SKM-1 treated with dmso at 0.1 percent for 144 hours (cell line): Measurements from ENCODE around the gene SLC17A2.
"Not testable (repeated sequence)": the region's sequence is repeated elsewhere in the genome, so short reads cannot be mapped to it uniquely, and the experiment has no call there.

ENCODE experiments used
- DNase-seq: peaks from one replicate; lab custom pipeline; 2025; ENCODE audit not compliant: unreplicated experiment; lab: John Stamatoyannopoulos, UW

Gene SLC17A2

DNA sequence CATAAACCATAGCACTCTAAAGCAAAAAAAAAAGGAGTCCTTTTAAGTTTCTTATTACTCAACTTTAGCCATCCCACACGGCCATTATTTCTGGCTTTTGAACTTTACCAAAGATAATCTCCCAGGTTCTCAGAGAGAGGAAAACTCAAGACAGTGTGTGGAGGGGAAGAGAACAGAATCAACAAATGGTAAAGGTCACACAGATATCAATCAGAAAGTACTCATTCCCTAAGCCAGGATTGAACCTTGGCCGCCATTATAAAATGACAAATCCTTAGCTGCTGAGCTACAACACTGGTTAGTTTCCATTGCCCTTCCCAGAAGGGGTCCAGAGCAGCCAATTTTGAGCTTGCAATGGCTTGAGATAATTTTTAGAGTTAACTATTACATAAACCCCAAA lies 22.0 kb upstream of the SLC17A2 start:
- DNase-seq: no peak

- DNase-seq: no peak
Observed at GRCh38 chr6:25951296-25952032, 21.0 kb upstream of the SLC17A2 start.

- DNase-seq: no peak
Observed at GRCh38 chr6:25950297-25950696, 19.8 kb upstream of the SLC17A2 start.

GRCh38 chr6:25949695-25950094 lies 19.2 kb upstream of the SLC17A2 start:
- no peak for DNase-seq

DNA sequence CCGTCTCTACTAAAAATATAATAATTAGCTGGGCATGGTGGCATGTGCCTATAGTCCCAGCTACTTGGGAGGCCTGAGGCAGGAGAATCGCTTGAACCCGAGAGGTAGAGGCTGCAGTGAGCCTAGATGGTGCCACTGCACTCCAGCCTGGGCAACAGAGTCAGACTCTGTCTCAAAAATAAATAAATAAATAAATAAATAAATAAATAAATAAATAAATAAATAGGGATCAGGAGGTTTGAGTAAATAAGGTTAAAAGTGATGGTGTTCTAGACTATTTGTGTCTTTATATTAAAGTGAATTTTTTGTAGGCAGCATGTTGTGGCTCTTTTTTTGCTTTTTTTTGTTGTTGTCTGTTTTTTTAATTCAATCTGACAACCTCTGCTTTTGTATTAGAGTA lies 17.0 kb upstream of the SLC17A2 start:
- DNase-seq: not testable (repeated sequence)

DNA sequence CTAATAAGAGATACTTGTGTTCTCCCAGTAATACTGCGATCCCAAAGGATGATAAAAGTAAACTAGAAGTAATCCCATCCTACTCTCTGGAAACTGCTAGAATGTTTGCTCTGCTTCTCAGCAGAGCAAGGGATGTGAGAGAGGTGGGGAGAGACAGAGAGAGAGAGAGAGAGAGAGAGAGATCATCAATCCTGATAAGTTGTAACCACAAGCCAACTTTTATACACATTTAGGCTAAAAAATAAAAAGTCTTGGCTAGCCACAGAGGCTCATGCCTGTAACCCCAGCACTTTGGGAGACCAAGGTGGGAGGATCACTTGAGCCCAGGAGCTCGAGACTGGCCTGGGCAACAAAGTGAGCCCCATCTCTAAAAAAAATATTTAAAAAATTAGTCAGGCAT lies 16.1 kb upstream of the SLC17A2 start:
- no peak for DNase-seq

DNA sequence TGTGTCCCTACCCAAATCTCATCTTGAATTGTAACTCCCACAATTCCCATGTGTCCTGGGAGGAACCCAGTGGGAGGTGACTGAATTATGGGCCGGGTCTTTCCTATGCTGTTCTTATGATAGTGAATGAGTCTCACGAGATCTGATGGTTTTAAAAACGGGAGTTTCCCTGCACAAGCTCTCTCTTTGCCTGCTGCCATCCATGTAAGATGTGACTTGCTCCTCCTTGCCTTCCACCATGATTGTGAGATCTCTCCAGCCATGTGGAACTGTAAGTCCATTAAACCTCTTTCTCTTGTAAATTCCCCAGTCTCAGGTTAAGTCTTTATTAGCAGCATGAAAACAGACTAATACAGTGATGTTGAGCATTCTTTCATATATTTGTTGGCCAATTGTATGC lies 15.2 kb upstream of the SLC17A2 start:
- not testable (repeated sequence) for DNase-seq

DNA sequence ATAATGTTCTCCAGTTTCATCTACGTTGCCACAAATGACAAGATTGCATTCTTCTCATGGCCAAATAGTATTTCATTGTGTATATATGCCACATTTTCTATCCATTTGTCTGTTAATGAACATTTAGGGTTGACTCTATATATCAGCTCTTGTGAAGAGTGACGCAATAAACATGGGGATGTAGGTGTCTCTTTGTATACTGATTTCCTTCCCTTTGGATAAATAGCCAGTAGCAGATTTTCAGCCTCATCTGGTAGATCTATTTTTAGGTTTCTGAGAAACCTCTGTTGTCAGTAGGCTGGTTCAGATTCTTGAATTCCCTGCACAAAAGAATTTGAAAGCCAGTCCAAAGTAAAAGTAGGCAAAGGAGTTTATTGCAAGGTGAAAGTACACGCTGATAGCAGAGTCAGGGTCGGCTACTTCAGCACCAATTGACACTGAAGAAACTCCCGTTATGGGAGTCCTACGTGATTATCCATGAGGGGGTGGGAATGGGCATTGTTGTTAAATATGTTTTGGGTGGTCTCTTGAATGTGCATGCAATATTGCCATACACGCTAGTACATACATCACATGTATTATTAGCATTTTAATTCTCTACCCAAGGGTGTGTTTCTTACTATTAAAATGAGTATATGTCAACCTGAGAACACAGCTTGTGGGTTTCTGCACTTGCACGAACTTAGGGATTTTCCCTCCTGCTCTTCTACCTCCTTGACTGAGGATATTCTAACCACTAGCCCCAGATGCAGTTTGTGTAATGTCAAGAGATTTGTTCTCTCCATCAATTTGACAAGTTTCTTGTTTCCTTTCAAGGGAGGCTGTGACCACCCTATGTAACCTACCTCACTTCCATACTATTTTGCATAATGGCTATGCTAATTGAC lies 14.4 kb upstream of the SLC17A2 start:
- no peak for DNase-seq

DNA sequence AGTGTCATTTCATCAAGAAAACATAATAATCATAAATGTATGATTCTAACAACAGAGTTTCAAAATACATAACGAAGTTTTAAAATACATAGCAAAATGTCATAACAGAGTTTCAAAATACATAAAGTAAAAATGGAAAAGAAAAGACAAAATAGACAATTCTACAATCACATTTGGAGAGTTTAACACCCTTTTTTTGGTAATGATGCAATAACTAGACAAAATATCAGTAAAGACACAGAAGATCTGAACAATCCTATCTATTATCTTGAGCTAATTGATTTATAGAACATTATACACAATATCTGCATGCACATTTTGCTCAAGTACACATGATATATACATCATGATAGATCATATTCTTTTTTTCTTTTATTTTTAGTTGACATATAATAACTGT lies 13.4 kb upstream of the SLC17A2 start:
- DNase-seq: no peak

GRCh38 chr6:25942561-25943147 lies 12.2 kb upstream of the SLC17A2 start:
- DNase-seq: no peak

GRCh38 chr6:25939593-25939992 lies 9.1 kb upstream of the SLC17A2 start:
- no peak for DNase-seq

- DNase-seq: no peak
Observed at GRCh38 chr6:25935953-25936352, 5.5 kb upstream of the SLC17A2 start.

DNA sequence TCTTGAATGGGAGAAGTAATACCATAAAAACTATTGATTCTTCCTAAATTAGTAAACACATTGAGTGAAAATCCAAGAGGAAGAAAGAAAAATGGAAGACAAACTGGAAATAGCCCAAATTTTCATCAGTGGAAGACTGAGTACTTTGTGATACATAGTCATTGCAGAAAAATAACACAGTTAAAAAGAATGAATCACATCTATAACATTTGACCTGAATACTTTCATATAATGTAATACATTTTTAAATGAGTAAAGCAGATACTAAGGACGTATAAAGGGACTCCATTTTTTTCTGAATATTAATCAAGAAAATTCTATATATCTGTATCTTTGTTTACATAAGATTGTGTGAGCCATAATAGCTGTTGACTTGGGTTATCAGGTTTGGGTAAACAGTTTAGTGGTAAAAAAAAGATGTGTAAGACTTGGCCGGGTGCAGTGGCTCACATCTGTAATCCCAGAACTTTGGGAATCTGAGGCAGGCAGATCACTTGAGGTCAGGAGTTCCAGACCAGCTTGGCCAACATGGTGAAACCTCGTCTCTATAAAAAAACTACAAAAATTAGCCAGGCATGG lies 4.3 kb upstream of the SLC17A2 start:
- DNase-seq: no peak

DNA sequence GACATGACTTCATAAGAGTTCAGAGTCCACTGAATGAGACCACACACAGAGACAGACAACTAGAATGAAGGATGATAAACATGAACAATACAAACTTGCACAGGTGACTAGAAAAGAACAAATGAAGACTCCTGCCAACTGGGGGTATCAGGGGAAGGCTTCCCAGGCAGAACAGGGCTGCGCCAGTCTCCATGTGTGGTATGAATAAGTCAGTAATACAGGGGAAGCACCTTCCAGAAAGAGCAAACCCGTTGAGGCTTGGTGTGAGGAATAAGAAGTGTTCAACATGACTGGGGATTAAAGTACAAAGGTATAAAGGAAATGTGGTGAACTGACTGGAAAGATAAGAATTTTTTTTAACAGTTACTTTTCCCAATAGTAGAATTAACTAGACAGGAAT lies 3.7 kb upstream of the SLC17A2 start:
- no peak for DNase-seq

DNA sequence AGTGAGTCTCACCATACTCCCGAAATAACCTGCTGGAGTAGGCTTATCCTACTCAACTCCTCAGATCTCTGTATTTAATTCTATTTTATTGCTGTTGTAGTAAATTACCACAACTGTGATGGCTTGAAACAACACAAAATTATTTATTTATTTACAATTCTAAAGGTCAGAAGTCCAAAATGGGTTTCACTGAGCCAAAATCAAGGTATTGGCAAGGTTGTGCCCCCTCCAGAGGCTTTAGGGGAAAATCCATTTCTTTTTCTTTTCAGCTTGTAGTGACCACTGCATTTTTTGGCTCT lies 869 bp upstream of the SLC17A2 start:
- no peak for DNase-seq

- not testable (repeated sequence) for DNase-seq
Observed at GRCh38 chr6:25929785-25930184, 706 bp downstream of the SLC17A2 start.

- no peak for DNase-seq
Observed at GRCh38 chr6:25928562-25929324, 1.7 kb downstream of the SLC17A2 start.

GRCh38 chr6:25927756-25928216 lies 2.7 kb downstream of the SLC17A2 start:
- DNase-seq: no peak

GRCh38 chr6:25927178-25927577 lies 3.3 kb downstream of the SLC17A2 start:
- DNase-seq: no peak

DNA sequence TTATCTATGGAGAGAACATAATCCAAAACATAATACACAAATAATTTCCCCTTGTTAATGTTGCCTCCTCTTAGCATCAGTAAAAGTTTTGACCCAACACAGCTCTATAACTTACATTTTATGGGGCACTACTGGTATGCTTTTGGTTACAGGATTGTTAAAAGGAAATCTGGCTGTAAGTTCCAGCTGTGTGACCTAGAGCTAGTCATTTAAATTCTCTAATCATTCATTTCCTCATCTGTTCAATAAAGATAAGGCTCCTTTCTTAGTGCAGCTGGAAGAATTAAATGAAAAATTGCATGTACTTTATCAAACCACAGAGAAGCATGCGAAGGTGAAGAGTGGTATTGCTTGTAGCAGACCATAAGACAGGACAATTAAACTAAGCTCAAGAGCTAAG lies 4.6 kb downstream of the SLC17A2 start:
- DNase-seq: no peak

GRCh38 chr6:25922301-25922700 lies 8.2 kb downstream of the SLC17A2 start:
- DNase-seq: no peak
